Naive thymus-derived CD4-positive, alpha-beta T cell (primary cell): ENCODE measurements around the gene CEP78. TPM values are rescaled to one million over a fixed set of nuclear protein-coding genes. Genes with fewer than 3 reads are reported as not detected.
"Not testable (repeated sequence)": the region's sequence is repeated elsewhere in the genome, so short reads cannot be mapped to it uniquely, and the experiment has no call there.

Experiments
- ATAC-seq: fragments of 150-1000 bp; cut with Tn5 transposase; 2 replicates; pipeline ENCODE4 v1.10.0; 2021; ENCODE audit warnings: mild to moderate bottlenecking, moderate library complexity
- CTCF ChIA-PET: fragments of 350-600 bp; sonication (Branson Sonifier 250); formaldehyde crosslinking; loops from one replicate; lab custom pipeline; 2021; ENCODE audit warnings: antibody characterized with exemption; lab: Charles Lee
- POLR2A ChIA-PET: fragments of 350-600 bp; sonication (Branson Sonifier 250); formaldehyde crosslinking; loops from one replicate; lab custom pipeline; 2021; ENCODE audit warnings: antibody characterized with exemption, inconsistent platforms; lab: Charles Lee
- DNase-seq, 9 donors: peaks; one replicate each; pipeline versions ENCODE4 v3.0.0 to v3.0.0-alpha.2; 2020 to 2022; ENCODE audit warnings: mixed read lengths in 1 of 9
- H3K27ac ChIP-seq: one replicate; pipeline ENCODE4 v1.7.0; 2013; ENCODE audit warnings: mild to moderate bottlenecking, low read depth, low read length, moderate library complexity
- H3K27me3 ChIP-seq, 2 donors: one replicate each; pipeline ENCODE4 v1.7.0; 2013; ENCODE audit warnings: low read length in 2 of 2, mild to moderate bottlenecking in 2 of 2, moderate library complexity in 2 of 2; ENCODE audit not compliant: control insufficient read depth in 2 of 2, insufficient read depth in 2 of 2
- H3K36me3 ChIP-seq, 3 experiments: 1 replicate in 2 of 3; 2 replicates in 1 of 3; pipeline ENCODE4 v1.7.0; 2013; ENCODE audit warnings: low read length in 3 of 3, mild to moderate bottlenecking in 3 of 3, moderate library complexity in 1 of 3; ENCODE audit not compliant: insufficient read depth in 3 of 3, control insufficient read depth in 2 of 3
- H3K4me1 ChIP-seq, 2 donors: one replicate each; pipeline ENCODE4 v1.7.0; 2013; ENCODE audit warnings: low read length in 2 of 2, mild to moderate bottlenecking in 2 of 2, moderate library complexity in 1 of 2; ENCODE audit not compliant: control insufficient read depth in 2 of 2, insufficient read depth in 2 of 2
- H3K4me3 ChIP-seq: 2 replicates; pipeline ENCODE4 v1.7.0; 2013; ENCODE audit warnings: mild to moderate bottlenecking, low read length
- H3K9me3 ChIP-seq, 3 experiments: 1 replicate in 2 of 3; 2 replicates in 1 of 3; pipeline ENCODE4 v1.7.0; 2013; ENCODE audit warnings: low read length in 3 of 3; ENCODE audit not compliant: control insufficient read depth in 2 of 3
- H3K27ac Mint-ChIP-seq, 9 donors: one replicate each; pipeline ENCODE4 v1.8.0; 2020 to 2022; ENCODE audit warnings: mixed read lengths in 9 of 9, mild to moderate bottlenecking in 8 of 9, moderate library complexity in 5 of 9, inconsistent platforms in 2 of 9
- H3K27me3 Mint-ChIP-seq, 5 donors: one replicate each; pipeline ENCODE4 v1.8.0; 2021 to 2022; ENCODE audit warnings: mixed read lengths in 5 of 5, mild to moderate bottlenecking in 1 of 5
- H3K36me3 Mint-ChIP-seq, 5 donors: one replicate each; pipeline ENCODE4 v1.8.0; 2020 to 2022; ENCODE audit warnings: mixed read lengths in 5 of 5, mild to moderate bottlenecking in 3 of 5, inconsistent platforms in 1 of 5
- H3K4me1 Mint-ChIP-seq, 7 donors: one replicate each; pipeline ENCODE4 v1.8.0; 2020 to 2022; ENCODE audit warnings: mixed read lengths in 7 of 7, mild to moderate bottlenecking in 3 of 7, inconsistent platforms in 1 of 7
- H3K4me3 Mint-ChIP-seq, 10 donors: one replicate each; pipeline ENCODE4 v1.8.0; 2020 to 2022; ENCODE audit warnings: mild to moderate bottlenecking in 10 of 10, mixed read lengths in 10 of 10, moderate library complexity in 6 of 10, inconsistent platforms in 2 of 10
- H3K9me3 Mint-ChIP-seq, 11 donors: one replicate each; pipeline ENCODE4 v1.8.0; 2020 to 2022; ENCODE audit warnings: mixed read lengths in 11 of 11, mild to moderate bottlenecking in 4 of 11, inconsistent platforms in 1 of 11, moderate library complexity in 1 of 11
- intact Hi-C, 2 donors: fragments of 100-400 bp; cut with micrococcal nuclease; formaldehyde crosslinking; loops; one replicate each; pipeline ENCODE4 v1.15.1; 2023
- polyA plus RNA-seq, 2 donors: library from polyadenylated mRNA; unstranded; fragments of 300-500 nt; fragmentation: Illumina TruSeq; gene quantifications; one replicate each; pipeline ENCODE4 v1.2.3, GENCODE V29; 2021
- total RNA-seq, 6 experiments: library from RNA in 5 of 6; stranded (reverse) in 5 of 6; gene quantifications; 1 replicate in 5 of 6; 2 replicates in 1 of 6; pipeline ENCODE4 v1.2.3 and lab custom pipeline; 2021 to 2026

Gene CEP78
- total and polyA plus RNA-seq, 7 experiments from 2014 or later: 10.9 to 34.8 (median 23.1) TPM

DNA sequence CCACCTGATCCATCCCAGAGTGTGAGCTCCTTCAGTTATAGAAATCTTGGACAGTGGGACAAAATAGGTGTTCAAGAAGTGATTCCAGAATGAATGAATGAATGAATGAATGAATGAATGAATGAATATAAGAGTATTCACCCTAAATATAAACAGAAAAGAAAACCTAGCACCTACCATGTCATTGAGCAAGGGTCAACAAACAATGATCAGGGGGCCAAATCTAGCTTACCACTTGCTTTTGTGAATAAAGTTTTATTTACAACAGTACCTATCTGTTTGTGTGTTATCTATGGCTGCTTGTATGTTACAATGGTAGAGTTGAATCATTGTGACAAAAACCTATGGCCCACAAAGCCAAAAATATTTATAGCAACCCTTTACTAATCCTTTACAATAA lies 43.9 kb upstream of the CEP78 start:
- Mint-ChIP-seq H3K27me3 (peaks cover 0 to 33% (median 0%) of the 10 kb centered on the region in 5 donors), H3K27ac (no peak overlapping the region), H3K36me3 (peaks cover 0 to 9% (median 1%) of the 10 kb centered on the region in 5 donors), H3K4me3 (no peak overlapping the region), H3K9me3 (peaks cover 0 to 14% (median 6%) of the 10 kb centered on the region in 11 donors), H3K4me1 (peaks cover 0 to 15% (median 3%) of the 10 kb centered on the region in 7 donors)
- no peaks in the 10 kb centered on the region for H3K9me3 ChIP-seq
- H3K4me3 ChIP-seq: no peak overlapping the region
- POLR2A ChIA-PET: interaction anchor here (1.3 to 2.5 kb wide), 3 partner anchors 9 to 23 kb away, joined by 3 to 15 read pairs (median 6); no protein-coding TSS in a partner anchor
- H3K4me1 ChIP-seq: no peaks in the 10 kb centered on the region
- CTCF ChIA-PET: no interaction called here
- ATAC-seq: no peak
- H3K27me3 ChIP-seq: no peaks in the 10 kb centered on the region
- DNase-seq: no peak
- no peaks in the 10 kb centered on the region for H3K36me3 ChIP-seq
- intact Hi-C loops: no loop called here
- no peak overlapping the region for H3K27ac ChIP-seq

DNA sequence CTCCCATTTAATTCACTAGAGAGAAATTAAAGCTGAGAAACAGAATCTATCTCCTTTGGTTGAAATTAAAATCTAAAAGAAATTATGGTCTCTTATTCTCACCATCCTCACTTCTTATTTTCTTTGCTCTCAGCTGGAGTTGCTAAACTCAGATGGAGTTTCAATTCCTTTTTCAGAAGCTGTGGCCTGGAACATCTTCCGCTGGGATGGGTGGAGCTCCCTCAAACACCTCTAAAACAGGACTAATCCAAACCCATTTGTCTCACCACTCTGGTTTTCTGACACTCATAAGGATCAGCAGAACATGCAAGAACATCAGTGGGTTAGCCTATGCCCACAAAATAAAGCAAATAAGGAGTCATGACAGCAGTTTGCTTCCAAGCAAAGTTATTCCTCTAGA lies 39.6 kb upstream of the CEP78 start:
- H3K27me3 ChIP-seq: no peaks in the 10 kb centered on the region
- H3K36me3 ChIP-seq: no peaks in the 10 kb centered on the region
- H3K4me3 Mint-ChIP-seq: no peak overlapping the region
- H3K27ac Mint-ChIP-seq: peak overlapping the region in 4 of 9 donors; percentile 3 to 70 (median 16)
- ChIA-PET POLR2A (interaction anchor here (0.5 to 1.0 kb wide), 2 partner anchors 17 to 77 kb away, joined by 3 read pairs; no protein-coding TSS in a partner anchor), CTCF (interaction anchor here (1.1 to 1.2 kb wide), 2 partner anchors 28 to 75 kb away, joined by 3 to 4 read pairs; no protein-coding TSS in a partner anchor)
- no peak overlapping the region for H3K4me3 ChIP-seq
- DNase-seq: no peak
- ATAC-seq: peak; percentile 32
- peaks cover 0 to 13% (median 0%) of the 10 kb centered on the region in 5 donors for H3K27me3 Mint-ChIP-seq
- H3K9me3 Mint-ChIP-seq: peaks cover 9 to 51% (median 21%) of the 10 kb centered on the region in 11 donors
- H3K36me3 Mint-ChIP-seq: peaks cover 10 to 27% (median 18%) of the 10 kb centered on the region in 5 donors
- H3K4me1 ChIP-seq: peaks cover 9 to 11% of the 10 kb centered on the region in 2 donors
- H3K4me1 Mint-ChIP-seq: peaks cover 12 to 25% (median 20%) of the 10 kb centered on the region in 7 donors
- no peak overlapping the region for H3K27ac ChIP-seq
- intact Hi-C loops: loop anchor here in 1 of 2 donors (2.0 kb wide), 1 partner anchor 13 kb away; no protein-coding TSS in a partner anchor
- H3K9me3 ChIP-seq: peaks cover 0 to 4% (median 4%) of the 10 kb centered on the region in 3 experiments

DNA sequence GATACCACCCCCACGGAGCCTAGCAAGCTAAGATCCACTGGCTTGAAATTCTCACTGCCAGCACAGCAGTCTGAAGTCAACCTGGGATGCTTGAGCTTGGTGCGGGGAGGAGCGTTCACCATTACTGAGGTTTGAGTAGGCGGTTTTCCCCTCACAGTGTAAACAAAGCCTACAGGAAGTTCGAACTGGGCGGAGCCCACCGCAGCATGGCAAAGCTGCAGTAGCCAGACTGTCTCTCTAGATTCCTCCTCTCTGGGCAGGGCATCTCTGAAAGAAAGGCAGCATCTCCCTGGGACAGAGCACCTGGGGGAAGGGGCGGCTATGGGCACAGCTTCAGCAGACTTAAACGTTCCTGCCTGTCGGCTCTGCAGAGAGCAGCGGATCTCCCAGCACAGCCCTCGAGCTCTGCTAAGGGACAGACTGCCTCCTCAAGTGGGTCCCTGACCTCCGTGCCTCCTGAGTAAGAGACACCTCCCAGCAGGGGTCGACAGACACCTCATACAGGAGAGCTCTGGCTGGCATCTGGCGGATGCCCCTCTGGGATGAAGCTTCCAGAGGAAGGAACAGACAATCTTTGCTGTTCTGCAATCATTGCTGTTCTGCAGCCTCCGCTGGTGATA lies 34.6 kb upstream of the CEP78 start:
- Histone ChIP-seq H3K27ac (peak overlapping the region; percentile 43), H3K4me1 (peaks cover 18 to 22% of the 10 kb centered on the region in 2 donors), H3K4me3 (peak overlapping the region; percentile 49), H3K9me3 (peaks cover 0 to 30% (median 4%) of the 10 kb centered on the region in 3 experiments)
- ChIA-PET POLR2A (interaction anchor here (0.5 to 3.1 kb wide), 18 partner anchors 8 to 477 kb away, joined by 3 to 28 read pairs (median 5); partner anchors contain the start of gene GNAQ), CTCF (interaction anchor here (0.7 to 2.5 kb wide), 9 partner anchors 9 to 224 kb away, joined by 3 to 8 read pairs (median 4); no protein-coding TSS in a partner anchor)
- H3K27ac Mint-ChIP-seq: peak overlapping the region; percentile 76 to 97 (median 88)
- peak; percentile 85 for ATAC-seq
- intact Hi-C loops: loop anchor here (1.0 kb wide), 2 partner anchors 12 to 35 kb away; partner anchors contain the start of gene CEP78 (in 2 of the 2)
- DNase-seq: peak; percentile 16 to 80 (median 67)
- peaks cover 25 to 43% (median 31%) of the 10 kb centered on the region in 7 donors for H3K4me1 Mint-ChIP-seq
- peaks cover 27 to 64% (median 50%) of the 10 kb centered on the region in 5 donors for H3K36me3 Mint-ChIP-seq
- H3K27me3 Mint-ChIP-seq: peaks cover 0 to 14% (median 0%) of the 10 kb centered on the region in 5 donors
- H3K4me3 Mint-ChIP-seq: peak overlapping the region; percentile 25 to 77 (median 65)
- H3K36me3 ChIP-seq, H3K27me3 ChIP-seq: not testable (repeated sequence)
- H3K9me3 Mint-ChIP-seq: peaks cover 15 to 100% (median 59%) of the 10 kb centered on the region in 11 donors

DNA sequence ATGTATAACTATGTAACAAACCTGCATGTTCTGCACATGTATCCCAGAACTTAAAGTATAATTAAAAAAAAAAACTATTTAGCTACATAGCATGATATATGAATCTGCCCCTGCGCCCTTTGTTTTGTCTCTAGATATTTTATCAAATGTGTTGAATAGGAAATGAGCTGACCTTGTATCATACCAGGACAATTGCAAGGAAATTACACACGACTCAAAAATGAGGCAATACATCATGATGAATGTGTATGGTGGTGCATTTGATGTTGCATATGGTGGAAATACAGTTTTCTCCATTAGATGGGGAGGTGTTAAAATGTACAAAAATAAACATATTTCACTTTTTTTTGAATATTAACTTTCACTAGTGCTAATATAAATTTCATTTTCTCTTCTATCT lies 28.6 kb upstream of the CEP78 start:
- Histone ChIP-seq H3K4me1 (peaks cover 21 to 22% of the 10 kb centered on the region in 2 donors), H3K27me3 (no peaks in the 10 kb centered on the region), H3K36me3 (no peaks in the 10 kb centered on the region), H3K9me3 (peaks cover 0 to 20% (median 0%) of the 10 kb centered on the region in 3 experiments), H3K4me3 (no peak overlapping the region), H3K27ac (no peak overlapping the region)
- Mint-ChIP-seq H3K27ac (peak overlapping the region in 1 of 9 donors; percentile 52), H3K4me1 (peaks cover 20 to 49% (median 41%) of the 10 kb centered on the region in 7 donors), H3K9me3 (peaks cover 11 to 59% (median 36%) of the 10 kb centered on the region in 11 donors), H3K4me3 (no peak overlapping the region), H3K36me3 (peaks cover 12 to 36% (median 21%) of the 10 kb centered on the region in 5 donors), H3K27me3 (peaks cover 0 to 13% (median 0%) of the 10 kb centered on the region in 5 donors)
- ChIA-PET POLR2A (interaction anchor here (0.6 kb wide), 1 partner anchor 170 kb away, joined by 3 read pairs; no protein-coding TSS in a partner anchor), CTCF (interaction anchor here (0.7 to 1.3 kb wide), 2 partner anchors 172 to 230 kb away, joined by 3 read pairs; no protein-coding TSS in a partner anchor)
- DNase-seq (no peak), ATAC-seq (no peak)
- intact Hi-C loops: no loop called here

DNA sequence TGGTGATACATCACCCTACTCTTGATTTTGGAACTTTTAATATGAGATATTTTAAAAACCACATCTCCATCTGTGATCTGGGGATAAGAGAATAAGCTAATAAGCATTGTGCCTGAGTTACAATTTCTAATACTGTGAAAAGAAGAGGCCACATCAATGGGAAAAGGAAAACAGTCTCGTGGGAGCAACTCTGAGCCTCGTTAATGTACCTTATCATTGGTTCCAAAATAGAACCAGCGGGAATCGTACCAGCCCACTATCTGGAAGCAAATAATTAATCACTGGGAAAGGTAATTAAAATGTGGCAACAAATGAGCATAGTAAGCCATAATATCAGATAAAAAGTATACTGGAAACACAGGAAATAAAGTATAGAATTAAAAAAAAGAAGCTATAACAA lies 28.0 kb upstream of the CEP78 start:
- H3K36me3 Mint-ChIP-seq: peaks cover 6 to 31% (median 20%) of the 10 kb centered on the region in 5 donors
- H3K27me3 ChIP-seq: no peaks in the 10 kb centered on the region
- DNase-seq (no peak), ATAC-seq (no peak)
- peaks cover 0 to 13% (median 0%) of the 10 kb centered on the region in 5 donors for H3K27me3 Mint-ChIP-seq
- POLR2A ChIA-PET: interaction anchor here (0.6 kb wide), 2 partner anchors 171 to 1364 kb away, joined by 3 to 4 read pairs; no protein-coding TSS in a partner anchor
- peaks cover 0 to 19% (median 0%) of the 10 kb centered on the region in 3 experiments for H3K9me3 ChIP-seq
- H3K4me3 ChIP-seq: no peak overlapping the region
- intact Hi-C loops: no loop called here
- H3K36me3 ChIP-seq: no peaks in the 10 kb centered on the region
- H3K27ac ChIP-seq: no peak overlapping the region
- CTCF ChIA-PET: interaction anchor here (0.7 to 2.0 kb wide), 4 partner anchors 77 to 230 kb away, joined by 3 to 5 read pairs (median 3); no protein-coding TSS in a partner anchor
- H3K4me1 ChIP-seq: peaks cover 27 to 28% of the 10 kb centered on the region in 2 donors
- H3K4me1 Mint-ChIP-seq: peaks cover 19 to 53% (median 44%) of the 10 kb centered on the region in 7 donors
- H3K9me3 Mint-ChIP-seq: peaks cover 11 to 53% (median 32%) of the 10 kb centered on the region in 11 donors
- peak overlapping the region in 1 of 9 donors; percentile 52 for H3K27ac Mint-ChIP-seq
- H3K4me3 Mint-ChIP-seq: no peak overlapping the region

DNA sequence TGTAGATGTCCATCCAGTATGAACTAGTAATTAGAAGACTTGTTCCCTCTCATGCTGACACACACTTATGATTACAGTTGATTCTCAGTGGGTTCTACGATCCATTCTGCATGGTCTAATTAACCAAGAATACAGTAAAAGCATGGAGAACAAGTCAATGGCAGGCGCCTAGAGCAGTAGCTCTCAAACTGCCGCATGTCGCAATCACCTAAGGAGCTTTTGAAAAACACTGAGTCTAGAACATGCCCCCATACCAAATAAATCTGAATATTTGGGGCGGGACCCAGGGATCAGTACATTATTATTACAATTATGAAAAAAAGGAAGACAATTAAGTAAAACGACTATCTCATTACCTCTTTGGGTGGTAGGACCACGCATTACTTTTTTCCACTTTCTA lies 26.7 kb upstream of the CEP78 start:
- ChIA-PET CTCF (interaction anchor here (2.0 kb wide), 1 partner anchor 88 kb away, joined by 5 read pairs; no protein-coding TSS in a partner anchor), POLR2A (interaction anchor here (0.5 to 1.0 kb wide), 2 partner anchors 8 to 177 kb away, joined by 3 read pairs; no protein-coding TSS in a partner anchor)
- no peak overlapping the region for H3K4me3 ChIP-seq
- H3K27ac ChIP-seq: no peak overlapping the region
- H3K4me1 Mint-ChIP-seq: peaks cover 20 to 58% (median 53%) of the 10 kb centered on the region in 7 donors
- H3K9me3 Mint-ChIP-seq: peaks cover 0 to 40% (median 20%) of the 10 kb centered on the region in 11 donors
- H3K27me3 ChIP-seq: no peaks in the 10 kb centered on the region
- H3K9me3 ChIP-seq: peaks cover 0 to 10% (median 0%) of the 10 kb centered on the region in 3 experiments
- no peak overlapping the region for H3K4me3 Mint-ChIP-seq
- no peak for ATAC-seq
- peaks cover 0 to 19% (median 9%) of the 10 kb centered on the region in 5 donors for H3K36me3 Mint-ChIP-seq
- no peaks in the 10 kb centered on the region for H3K36me3 ChIP-seq
- peaks cover 34 to 38% of the 10 kb centered on the region in 2 donors for H3K4me1 ChIP-seq
- H3K27me3 Mint-ChIP-seq: peaks cover 0 to 6% (median 0%) of the 10 kb centered on the region in 5 donors
- intact Hi-C loops: no loop called here
- no peak for DNase-seq
- H3K27ac Mint-ChIP-seq: peak overlapping the region in 3 of 9 donors; percentile 11 to 84 (median 65)
